Endodermal cell (in vitro differentiated cells): Measurements from ENCODE around the gene LRMDA. TPM values are rescaled to one million over a fixed set of nuclear protein-coding genes. Genes with fewer than 3 reads are reported as not detected.
A peak's percentile ranks its signal among the peaks of the same experiment; 100 is the strongest.

Experiments
- DNase-seq: peaks from one replicate; pipeline ENCODE4 v3.0.0-alpha.2; 2017
- H3K27ac ChIP-seq: 2 replicates; pipeline ENCODE4 v1.5.1; 2013; ENCODE audit warnings: mild to moderate bottlenecking, low read depth, low read length, moderate library complexity
- H3K27me3 ChIP-seq: 2 replicates; pipeline ENCODE4 v1.6.1; 2013; ENCODE audit warnings: mild to moderate bottlenecking, low read length, moderate library complexity; ENCODE audit not compliant: insufficient read depth, control insufficient read depth, poor library complexity, severe bottlenecking
- H3K36me3 ChIP-seq: 2 replicates; pipeline ENCODE4 v1.7.0; 2013; ENCODE audit warnings: mild to moderate bottlenecking, low read length, moderate library complexity; ENCODE audit not compliant: control insufficient read depth, insufficient read depth
- H3K4me1 ChIP-seq: one replicate; pipeline ENCODE4 v1.7.0; 2013; ENCODE audit warnings: low read length; ENCODE audit not compliant: control insufficient read depth, insufficient read depth
- H3K4me3 ChIP-seq: 2 replicates; pipeline ENCODE4 v1.5.1; 2013; ENCODE audit warnings: mild to moderate bottlenecking, low read length, moderate library complexity
- H3K9ac ChIP-seq: 2 replicates; pipeline ENCODE4 v1.6.1; 2013; ENCODE audit warnings: mild to moderate bottlenecking, low read length, moderate library complexity; ENCODE audit not compliant: poor library complexity, severe bottlenecking; ENCODE audit errors: extremely low read depth
- H3K9me3 ChIP-seq: 2 replicates; pipeline ENCODE4 v1.6.1; 2013; ENCODE audit warnings: mild to moderate bottlenecking, low read length, moderate library complexity; ENCODE audit not compliant: control insufficient read depth
- H3K27ac Mint-ChIP-seq: 2 replicates; pipeline ENCODE4 v1.8.0; 2020; ENCODE audit warnings: mixed read lengths
- H3K27me3 Mint-ChIP-seq: 2 replicates; pipeline ENCODE4 v1.8.0; 2021; ENCODE audit warnings: mild to moderate bottlenecking, mixed read lengths; ENCODE audit not compliant: insufficient read depth
- H3K36me3 Mint-ChIP-seq: 2 replicates; pipeline ENCODE4 v1.8.0; 2020; ENCODE audit warnings: low read depth, mixed read lengths
- H3K4me1 Mint-ChIP-seq: 2 replicates; pipeline ENCODE4 v1.8.0; 2020; ENCODE audit warnings: mixed read lengths
- H3K4me3 Mint-ChIP-seq: 2 replicates; pipeline ENCODE4 v1.8.0; 2020; ENCODE audit warnings: mild to moderate bottlenecking, moderate library complexity, mixed read lengths
- H3K9me3 Mint-ChIP-seq: 2 replicates; pipeline ENCODE4 v1.8.0; 2020; ENCODE audit warnings: mild to moderate bottlenecking, mixed read lengths
- CTCF ChIP-seq: fragments of 200-600 bp; sonication (generic); conservative IDR thresholded peaks from 2 replicates; pipeline ENCODE4 v1.5.0; 2021; ENCODE audit warnings: antibody characterized with exemption, mild to moderate bottlenecking
- WGBS, 2 experiments: methylation state at CpG; one replicate each; pipeline versions ENCODE4 v1.1.5 to v1.1.7; 2013; ENCODE audit warnings: missing lambda C conversion rate in 2 of 2, mixed read lengths in 1 of 2; ENCODE audit not compliant: insufficient coverage in 1 of 2, insufficient read length in 1 of 2; 5-methylcytosine and 5-hydroxymethylcytosine counted together
- total RNA-seq, 2 donors: library from RNA; stranded (reverse); fragmentation: NEBNext Ultra II Directional in 1 of 2; extraction: Animal tissue kit (Norgen Biotek cat#: 25700) in 1 of 2; gene quantifications; 2 replicates in 1 of 2; 3 replicates in 1 of 2; pipeline ENCODE4 v1.2.1, GENCODE V29; 2021

LRMDA gene
- total RNA-seq, 2 donors from 2014 or later, result 1.7 to 5.1 TPM

- Mint-ChIP-seq H3K27ac (no peak overlapping the region), H3K4me1 (peaks cover 13% of the 10 kb centered on the region), H3K4me3 (no peak overlapping the region), H3K9me3 (no peaks in the 10 kb centered on the region), H3K27me3 (peaks cover 18% of the 10 kb centered on the region), H3K36me3 (no peaks in the 10 kb centered on the region)
- Histone ChIP-seq H3K9me3 (no peaks in the 10 kb centered on the region), H3K9ac (no peak overlapping the region), H3K27me3 (peaks cover 1% of the 10 kb centered on the region), H3K36me3 (no peaks in the 10 kb centered on the region), H3K4me1 (no peaks in the 10 kb centered on the region), H3K27ac (no peak overlapping the region), H3K4me3 (no peak overlapping the region)
- WGBS, 2 experiments, result 54 to 66% methylated on average over 3 of the region's 3 CpGs
- DNase-seq, result no peak
- no peak for TF ChIP-seq CTCF
These were observed 180.6 kb downstream of the LRMDA start for GRCh38 chr10:75611993-75612372.

- no peak overlapping the region for H3K9ac ChIP-seq
- Mint-ChIP-seq H3K9me3 (no peaks in the 10 kb centered on the region), H3K27me3 (peaks cover 18% of the 10 kb centered on the region), H3K4me1 (peaks cover 13% of the 10 kb centered on the region), H3K27ac (no peak overlapping the region), H3K4me3 (no peak overlapping the region), H3K36me3 (no peaks in the 10 kb centered on the region)
- no peak for DNase-seq
- no peaks in the 10 kb centered on the region for H3K4me1 ChIP-seq
- TF ChIP-seq CTCF, result no peak
- no peak overlapping the region for H3K4me3 ChIP-seq
- H3K36me3 ChIP-seq, result no peaks in the 10 kb centered on the region
- 54 to 77% methylated on average over 3 to 5 of the region's 5 CpGs for WGBS, 2 experiments
- peaks cover 3% of the 10 kb centered on the region for H3K27me3 ChIP-seq
- H3K27ac ChIP-seq, result no peak overlapping the region
- H3K9me3 ChIP-seq, result no peaks in the 10 kb centered on the region
These were observed 181.7 kb downstream of the LRMDA start for GRCh38 chr10:75612904-75613684.

GRCh38 chr10:75613685-75614504, 182.5 kb downstream of the LRMDA start:
- Histone ChIP-seq H3K36me3 (no peaks in the 10 kb centered on the region), H3K4me3 (no peak overlapping the region), H3K4me1 (no peaks in the 10 kb centered on the region), H3K27me3 (peaks cover 3% of the 10 kb centered on the region), H3K27ac (peak overlapping the region; percentile 90), H3K9me3 (no peaks in the 10 kb centered on the region), H3K9ac (no peak overlapping the region)
- Mint-ChIP-seq H3K9me3 (no peaks in the 10 kb centered on the region), H3K4me3 (no peak overlapping the region), H3K4me1 (peaks cover 13% of the 10 kb centered on the region), H3K27me3 (peaks cover 18% of the 10 kb centered on the region), H3K27ac (no peak overlapping the region), H3K36me3 (no peaks in the 10 kb centered on the region)
- TF ChIP-seq CTCF, result no peak
- no peak for DNase-seq
- WGBS, 2 experiments, result 80 to 93% methylated on average over 3 to 10 of the region's 10 CpGs
